ENCODE measurements around the gene PLPP1.

GRCh38 chr5:55415071-55415470 is 119.7 kb downstream of the PLPP1 start:
- TF ChIP-seq EZH2 (IDR thresholded peaks at IDR 0.05): no peak
- no peak for TF ChIP-seq POLR2AphosphoS5 (IDR thresholded peaks at IDR 0.05; ENCODE audit: borderline replicate concordance, low read depth, low read length)
- TF ChIP-seq FOXP2 (optimal IDR thresholded peaks at IDR 0.05; ENCODE audit: control extremely low read depth, extremely low read length, insufficient read depth): no peak

All from SK-N-MC (cell line).